Raji (cell line): ENCODE measurements around the gene TEX55.

Experiments used
- POLR2A ChIP-seq: IDR thresholded peaks from 2 replicates; pipeline ENCODE4 v1.6.1; 2011; ENCODE audit warnings: low read depth, low read length, control low read depth; ENCODE audit not compliant: insufficient read depth

Gene TEX55

DNA sequence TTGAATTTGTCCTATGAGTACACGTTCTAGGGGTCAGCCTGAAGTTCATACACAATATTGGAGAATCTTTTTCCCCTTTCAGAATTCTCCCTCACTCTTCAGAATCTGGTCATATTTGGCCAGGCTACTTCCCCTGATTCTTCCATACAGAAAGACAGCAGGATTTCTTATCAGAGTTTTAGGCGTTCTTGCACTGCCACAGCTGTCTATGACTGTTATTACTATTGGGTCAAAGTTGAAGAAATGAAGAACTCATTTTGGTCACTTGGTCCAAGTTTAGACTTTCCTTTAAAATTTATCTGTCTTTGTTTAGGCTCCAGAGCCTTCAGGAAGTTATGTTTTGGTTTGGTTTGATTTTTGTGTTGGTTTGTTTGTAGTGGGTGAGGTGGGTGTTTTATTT lies 12.0 kb downstream of the TEX55 start:
- TF ChIP-seq POLR2A: no peak

- TF ChIP-seq POLR2A: no peak
These were observed 14.4 kb downstream of the TEX55 start for GRCh38 chr3:119160361-119160760.

DNA sequence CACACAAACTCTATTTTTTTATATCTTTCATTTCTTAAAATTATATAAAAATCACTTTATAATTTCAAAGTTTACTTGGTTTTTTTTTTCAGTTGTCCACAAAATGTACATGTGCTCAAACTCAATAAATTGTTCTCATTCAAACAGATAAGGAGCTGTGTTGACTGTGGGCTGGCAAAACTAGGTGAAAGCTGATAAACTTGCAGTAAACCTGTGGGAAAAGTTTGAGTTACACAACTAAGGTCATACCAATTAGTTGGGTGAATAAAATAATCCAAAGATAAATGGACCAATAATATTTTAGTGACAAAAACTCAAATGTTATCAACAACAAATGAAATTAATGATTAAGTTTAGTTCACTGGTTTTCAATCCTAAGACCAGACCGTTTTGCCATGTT lies 14.8 kb downstream of the TEX55 start:
- TF ChIP-seq POLR2A: no peak

GRCh38 chr3:119161240-119161639 lies 15.3 kb downstream of the TEX55 start:
- no peak for TF ChIP-seq POLR2A

GRCh38 chr3:119170821-119171220 lies 24.9 kb downstream of the TEX55 start:
- TF ChIP-seq POLR2A: no peak

GRCh38 chr3:119173325-119173724 lies 27.4 kb downstream of the TEX55 start, which contains the start of gene UPK1B:
TSS of gene UPK1B (plus strand) at chr3:119173598. CDS start at chr3:119186742, 13,144 bp downstream.
- TF ChIP-seq POLR2A: no peak

- no peak for TF ChIP-seq POLR2A
These were observed 30.1 kb downstream of the TEX55 start for GRCh38 chr3:119175872-119176756.

GRCh38 chr3:119176778-119177177 lies 30.8 kb downstream of the TEX55 start:
- TF ChIP-seq POLR2A: no peak

DNA sequence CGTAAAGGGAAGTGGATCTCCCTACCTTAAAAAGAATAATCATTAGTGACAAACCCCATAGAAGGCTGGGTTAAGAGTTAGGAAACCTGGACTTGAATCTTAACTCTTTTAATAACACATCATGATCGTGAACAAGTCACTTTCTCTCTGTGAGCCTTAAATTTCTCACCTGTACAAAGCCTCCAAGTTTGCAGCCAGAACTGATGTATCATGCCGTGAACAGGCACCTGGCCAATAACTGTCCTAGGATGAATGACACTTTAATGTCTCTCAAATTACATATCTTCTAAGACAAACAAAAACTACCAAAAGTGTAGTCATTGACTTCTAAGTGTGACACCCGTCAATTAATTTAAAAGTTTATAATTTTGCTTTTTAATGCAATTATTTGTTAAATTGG lies 31.4 kb downstream of the TEX55 start:
- TF ChIP-seq POLR2A: no peak

DNA sequence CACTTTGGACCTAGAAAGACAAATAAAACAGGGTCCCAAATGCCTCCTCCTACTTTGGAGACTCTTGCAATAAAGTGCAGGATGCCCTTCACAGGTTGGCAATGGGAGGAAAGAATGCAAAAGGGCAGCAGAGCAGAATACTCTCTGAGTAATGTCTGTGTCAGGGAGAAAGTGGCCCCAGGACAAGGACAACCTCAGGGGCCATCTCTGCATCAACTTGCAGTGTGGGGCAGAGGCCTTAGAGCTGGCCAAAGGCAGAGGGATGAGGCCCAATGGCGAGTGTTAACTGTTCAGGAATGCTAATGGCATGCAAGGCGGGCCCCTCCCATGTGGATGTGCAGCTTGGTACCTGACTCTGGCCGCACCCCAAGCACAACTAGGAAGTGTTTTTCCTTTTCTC lies 35.8 kb downstream of the TEX55 start:
- no peak for TF ChIP-seq POLR2A

DNA sequence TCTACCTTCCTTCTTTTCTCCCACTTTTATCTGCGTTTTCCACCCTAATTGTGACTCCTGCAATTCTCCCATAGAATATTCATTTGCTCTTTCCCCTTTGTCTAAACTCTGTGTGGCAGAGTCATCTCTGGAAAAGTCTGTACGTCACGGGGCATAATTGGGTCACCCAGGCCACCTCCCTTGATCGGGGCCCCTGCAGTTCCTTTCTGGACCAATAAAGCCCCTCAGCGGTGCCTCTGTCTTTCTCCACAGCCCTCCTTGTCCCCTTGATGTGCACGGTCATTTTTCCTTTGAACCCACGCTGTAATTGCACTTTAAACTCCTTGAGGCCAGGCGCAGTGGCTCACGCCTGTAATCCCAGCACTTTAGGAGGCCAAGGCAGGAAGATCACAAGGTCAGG lies 38.1 kb downstream of the TEX55 start:
- TF ChIP-seq POLR2A: no peak

DNA sequence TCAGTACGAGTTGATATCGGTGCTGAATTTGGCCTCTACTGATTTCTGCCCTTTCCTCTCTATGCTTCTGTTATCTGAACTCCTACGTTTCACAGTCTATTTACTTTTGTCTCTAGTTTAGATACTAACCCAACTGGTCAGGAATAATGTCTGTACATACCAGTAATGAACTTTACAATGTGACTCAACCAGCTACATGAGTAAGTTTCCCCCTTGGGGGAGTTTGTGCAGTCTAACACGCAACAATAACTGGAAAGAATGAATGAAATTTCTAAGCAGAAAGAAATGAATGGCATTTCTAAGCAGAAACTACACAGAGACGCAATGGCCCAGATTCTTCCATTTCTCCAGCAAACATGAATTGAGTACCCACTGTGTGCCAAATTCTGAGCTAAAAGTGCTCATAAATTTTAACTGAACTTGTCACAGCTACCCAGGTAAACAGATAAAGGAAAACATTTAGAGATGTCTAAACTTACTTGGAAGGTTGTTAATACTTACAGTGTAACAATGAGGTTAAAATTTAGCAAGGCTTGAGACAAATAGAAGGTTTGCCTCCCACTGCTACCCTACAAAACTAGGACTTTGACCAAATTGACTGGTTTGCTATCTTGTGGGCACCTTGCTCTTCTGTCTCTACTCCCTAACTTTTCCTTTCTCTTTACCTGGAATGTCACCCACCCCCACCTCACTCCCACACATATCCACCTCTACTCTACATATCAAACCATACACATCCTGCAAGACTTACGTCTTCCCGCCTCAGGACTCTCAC lies 39.0 kb downstream of the TEX55 start:
- no peak for TF ChIP-seq POLR2A

- TF ChIP-seq POLR2A: no peak
These were observed 41.3 kb downstream of the TEX55 start for GRCh38 chr3:119187266-119187665.

DNA sequence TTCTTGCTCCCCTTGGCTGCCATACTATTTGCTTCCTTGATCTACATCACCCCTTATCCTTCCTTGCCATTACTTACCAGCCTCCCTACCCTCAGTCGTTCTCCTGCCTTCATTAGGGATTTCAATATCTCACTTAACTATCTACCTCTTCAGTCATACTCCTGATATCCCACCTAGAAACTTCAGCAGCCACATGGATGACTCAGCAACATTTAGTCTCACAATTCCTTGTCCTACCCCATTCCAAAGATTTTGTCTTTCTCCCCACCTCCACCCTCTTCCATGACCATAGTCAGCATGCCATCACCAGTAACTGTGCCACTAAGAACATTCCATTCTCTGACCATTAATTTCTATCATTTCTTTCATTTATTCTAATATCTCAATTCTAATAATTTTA lies 45.8 kb downstream of the TEX55 start:
- TF ChIP-seq POLR2A: no peak

DNA sequence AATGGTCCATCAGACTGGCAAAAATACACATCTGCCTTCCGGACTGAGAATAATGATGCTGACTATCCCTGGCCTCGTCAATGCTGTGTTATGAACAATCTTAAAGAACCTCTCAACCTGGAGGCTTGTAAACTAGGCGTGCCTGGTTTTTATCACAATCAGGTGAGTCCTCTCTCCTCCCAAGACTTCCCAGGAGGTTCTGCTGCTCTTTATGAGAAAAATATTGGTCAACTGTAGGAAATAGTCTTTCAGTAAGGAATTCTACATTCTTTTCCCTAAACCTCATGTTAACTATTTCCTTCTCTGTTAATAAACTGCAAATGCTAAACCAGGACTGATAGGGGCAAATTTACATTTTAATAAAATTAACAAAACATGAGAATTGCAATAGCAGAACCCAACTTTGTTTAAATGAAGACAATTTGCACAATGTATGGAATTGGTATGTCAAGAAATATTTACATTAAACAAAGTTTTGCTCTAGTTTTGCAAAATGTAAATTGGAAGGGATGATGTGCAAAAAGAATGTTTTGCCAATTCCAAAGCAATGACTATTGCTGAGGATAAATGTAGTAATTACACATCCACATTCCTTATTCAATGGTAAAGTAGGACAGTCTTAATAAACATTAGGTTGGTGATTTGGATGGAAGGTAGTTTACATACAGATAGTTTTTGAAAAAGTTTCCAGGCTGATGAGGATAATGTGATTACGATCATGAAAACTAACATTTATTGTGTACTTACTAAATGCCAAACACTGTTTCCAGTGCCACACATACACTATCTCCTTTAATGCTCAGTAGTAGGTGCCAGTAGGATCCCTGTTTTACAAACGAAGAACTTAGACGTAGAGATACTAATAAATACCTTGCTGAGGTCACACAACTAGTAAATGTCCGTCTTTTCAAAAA lies 48.5 kb downstream of the TEX55 start:
- no peak for TF ChIP-seq POLR2A
